ENCODE results near the gene PTGER4. TPM values are rescaled to one million over a fixed set of nuclear protein-coding genes. Genes with fewer than 3 reads are reported as not detected.

The PTGER4 gene
- polyA plus RNA-seq, 1 of the 3 experiments (the other 2 are of a cell fraction): not detected

DNA sequence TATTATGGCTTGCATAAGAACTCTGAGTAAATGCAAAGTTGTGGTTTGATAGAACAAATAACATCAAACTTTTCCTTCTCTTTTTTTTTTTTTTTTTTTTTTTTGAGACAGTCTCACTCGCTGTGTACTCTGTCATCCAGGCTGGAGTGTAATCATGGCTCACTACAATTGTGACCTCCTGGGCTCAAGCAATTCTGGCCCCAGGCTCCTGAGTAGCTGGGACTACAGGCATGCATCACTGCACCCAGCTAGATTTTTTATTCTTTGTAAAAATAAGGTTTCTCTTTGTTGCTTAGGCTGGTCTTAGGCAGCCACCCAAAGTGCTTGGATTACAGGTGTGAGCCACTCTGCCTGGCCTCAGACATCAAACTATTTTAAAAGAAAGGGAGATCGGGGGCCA is 19.0 kb upstream of the PTGER4 start:
- POLR2A ChIA-PET: no interaction called here

DNA sequence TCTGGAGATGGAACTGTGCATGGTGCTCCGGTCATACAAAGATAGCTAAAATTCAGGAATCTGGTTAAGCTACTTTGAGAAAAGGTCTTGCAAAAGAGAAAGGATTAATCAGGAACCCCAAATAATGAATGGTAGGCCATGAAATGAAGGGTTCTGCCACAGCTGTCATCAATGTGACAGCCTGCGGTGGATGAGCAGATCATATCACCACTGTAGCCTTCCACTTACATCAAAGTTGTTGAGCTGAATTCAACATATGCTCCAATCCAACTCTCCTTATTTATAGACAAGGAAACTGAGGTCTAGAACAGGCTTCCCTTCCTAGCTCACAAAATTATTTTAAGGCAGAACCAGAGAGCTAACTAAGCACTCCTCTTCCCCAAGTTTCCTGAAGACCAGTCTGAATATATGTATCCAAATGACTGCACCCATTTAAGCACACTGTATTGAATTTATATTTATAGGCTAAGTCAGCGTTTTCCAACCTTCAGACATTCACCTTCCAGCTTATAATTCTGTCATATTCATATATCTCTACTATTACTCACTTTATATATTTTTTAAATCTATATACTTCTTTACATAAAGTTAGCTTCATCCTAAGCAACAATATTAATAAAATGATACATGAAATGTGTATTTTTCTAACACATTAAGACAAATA is 13.9 kb upstream of the PTGER4 start:
- Histone ChIP-seq H3K4me1 (ENCODE audit: control insufficient read depth in 1 of 2, insufficient read depth in 2 of 2, low read depth in 1 of 2, low read length in 1 of 2) (no peaks in the 10 kb centered on the region), H2AFZ (ENCODE audit: low read depth) (no peak overlapping the region), H3K27ac (ENCODE audit: low read depth in 2 of 2, low read length in 1 of 2) (no peak overlapping the region), H3K9ac (no peak overlapping the region), H4K20me1 (ENCODE audit: insufficient read depth) (no peaks in the 10 kb centered on the region), H3K79me2 (ENCODE audit: insufficient read depth) (no peaks in the 10 kb centered on the region), H3K9me3 (no peaks in the 10 kb centered on the region), H3K4me3 (ENCODE audit: low read depth in 2 of 2, low read length in 1 of 2) (no peak overlapping the region), H3F3A (replicated peaks; ENCODE audit: insufficient read depth) (no peaks in the 10 kb centered on the region), H3K4me2 (no peak overlapping the region), H3K9me2 (no peaks in the 10 kb centered on the region), H3K27me3 (ENCODE audit: insufficient read depth) (peaks cover 13% of the 10 kb centered on the region), H3K36me3 (replicated peaks in 1 of 2; ENCODE audit: control insufficient read depth in 1 of 2, insufficient read depth in 2 of 2, low read length in 1 of 2) (no peaks in the 10 kb centered on the region)
- no peak for TF ChIP-seq RFX5 (IDR thresholded peaks at IDR 0.05; ENCODE audit: low read length)
- no peak for TF ChIP-seq RCOR1 (IDR thresholded peaks at IDR 0.05; ENCODE audit: low read length)
- no peak for TF ChIP-seq MEF2A (IDR thresholded peaks at IDR 0.05; ENCODE audit: borderline replicate concordance, low read depth)
- TF ChIP-seq TCF12 (IDR thresholded peaks at IDR 0.05): no peak
- no peak for TF ChIP-seq EZH2phosphoT487 (IDR thresholded peaks at IDR 0.05; ENCODE audit: borderline replicate concordance, low read depth)
- TF ChIP-seq GABPA (IDR thresholded peaks at IDR 0.05; ENCODE audit: low read depth): no peak
- TF ChIP-seq SMC3 (IDR thresholded peaks at IDR 0.05; ENCODE audit: low read depth, low read length): no peak
- no peak for TF ChIP-seq MXI1 (IDR thresholded peaks at IDR 0.05; ENCODE audit: low read depth, low read length)
- no peak for TF ChIP-seq ZBTB33 (IDR thresholded peaks at IDR 0.05; ENCODE audit: borderline replicate concordance, low read depth)
- no peak for TF ChIP-seq SIN3A (IDR thresholded peaks at IDR 0.05; ENCODE audit: borderline replicate concordance, low read depth, low read length)
- no peak for TF ChIP-seq CHD2 (IDR thresholded peaks at IDR 0.05; ENCODE audit: low read length, partially characterized antibody)
- no peak for TF ChIP-seq USF1 (IDR thresholded peaks at IDR 0.05; ENCODE audit: borderline replicate concordance, low read depth)
- TF ChIP-seq, protein P1, sequence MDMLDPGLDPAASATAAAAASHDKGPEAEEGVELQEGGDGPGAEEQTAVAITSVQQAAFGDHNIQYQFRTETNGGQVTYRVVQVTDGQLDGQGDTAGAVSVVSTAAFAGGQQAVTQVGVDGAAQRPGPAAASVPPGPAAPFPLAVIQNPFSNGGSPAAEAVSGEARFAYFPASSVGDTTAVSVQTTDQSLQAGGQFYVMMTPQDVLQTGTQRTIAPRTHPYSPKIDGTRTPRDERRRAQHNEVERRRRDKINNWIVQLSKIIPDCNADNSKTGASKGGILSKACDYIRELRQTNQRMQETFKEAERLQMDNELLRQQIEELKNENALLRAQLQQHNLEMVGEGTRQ (IDR thresholded peaks at IDR 0.05; ENCODE audit: borderline replicate concordance, low read depth, low read length): no peak
- DNase-seq: no peak
- ChIA-PET POLR2A (no interaction called here), CTCF (no interaction called here)
- 42% methylated on average over 3 of the region's 3 CpGs for WGBS (ENCODE audit: low lambda C conversion rate)

More for the DNA sequence above, 19.0 kb upstream of the PTGER4 start:
- Histone ChIP-seq H3K4me3 (ENCODE audit: low read depth in 2 of 2, low read length in 1 of 2) (no peak overlapping the region), H3K27me3 (ENCODE audit: insufficient read depth) (peaks cover 5% of the 10 kb centered on the region; the same call in 1 of the 2 replicates), H3K9me3 (no peaks in the 10 kb centered on the region), H3K27ac (ENCODE audit: low read depth in 2 of 2, low read length in 1 of 2) (no peak overlapping the region), H3F3A (replicated peaks; ENCODE audit: insufficient read depth) (no peaks in the 10 kb centered on the region), H3K9ac (no peak overlapping the region), H3K36me3 (replicated peaks in 1 of 2; ENCODE audit: control insufficient read depth in 1 of 2, insufficient read depth in 2 of 2, low read length in 1 of 2) (no peaks in the 10 kb centered on the region), H3K4me2 (no peak overlapping the region), H3K79me2 (ENCODE audit: insufficient read depth) (no peaks in the 10 kb centered on the region), H4K20me1 (ENCODE audit: insufficient read depth) (no peaks in the 10 kb centered on the region), H2AFZ (ENCODE audit: low read depth) (no peak overlapping the region), H3K9me2 (no peaks in the 10 kb centered on the region), H3K4me1 (ENCODE audit: control insufficient read depth in 1 of 2, insufficient read depth in 2 of 2, low read depth in 1 of 2, low read length in 1 of 2) (no peaks in the 10 kb centered on the region)
- CTCF ChIA-PET: no interaction called here
- TF ChIP-seq, protein P2, sequence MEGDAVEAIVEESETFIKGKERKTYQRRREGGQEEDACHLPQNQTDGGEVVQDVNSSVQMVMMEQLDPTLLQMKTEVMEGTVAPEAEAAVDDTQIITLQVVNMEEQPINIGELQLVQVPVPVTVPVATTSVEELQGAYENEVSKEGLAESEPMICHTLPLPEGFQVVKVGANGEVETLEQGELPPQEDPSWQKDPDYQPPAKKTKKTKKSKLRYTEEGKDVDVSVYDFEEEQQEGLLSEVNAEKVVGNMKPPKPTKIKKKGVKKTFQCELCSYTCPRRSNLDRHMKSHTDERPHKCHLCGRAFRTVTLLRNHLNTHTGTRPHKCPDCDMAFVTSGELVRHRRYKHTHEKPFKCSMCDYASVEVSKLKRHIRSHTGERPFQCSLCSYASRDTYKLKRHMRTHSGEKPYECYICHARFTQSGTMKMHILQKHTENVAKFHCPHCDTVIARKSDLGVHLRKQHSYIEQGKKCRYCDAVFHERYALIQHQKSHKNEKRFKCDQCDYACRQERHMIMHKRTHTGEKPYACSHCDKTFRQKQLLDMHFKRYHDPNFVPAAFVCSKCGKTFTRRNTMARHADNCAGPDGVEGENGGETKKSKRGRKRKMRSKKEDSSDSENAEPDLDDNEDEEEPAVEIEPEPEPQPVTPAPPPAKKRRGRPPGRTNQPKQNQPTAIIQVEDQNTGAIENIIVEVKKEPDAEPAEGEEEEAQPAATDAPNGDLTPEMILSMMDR (IDR thresholded peaks at IDR 0.05): no peak
- TF ChIP-seq USF1 (IDR thresholded peaks at IDR 0.05; ENCODE audit: borderline replicate concordance, low read depth): no peak
- TF ChIP-seq NFIC (IDR thresholded peaks at IDR 0.05; ENCODE audit: borderline replicate concordance): no peak
- no peak for DNase-seq
- whole genome bisulfite sequencing (ENCODE audit: low lambda C conversion rate): 6% methylated on average over 2 of the region's 2 CpGs

Measured in SK-N-SH (cell line).